ENCODE data around the gene XPR1.

XPR1 gene

DNA sequence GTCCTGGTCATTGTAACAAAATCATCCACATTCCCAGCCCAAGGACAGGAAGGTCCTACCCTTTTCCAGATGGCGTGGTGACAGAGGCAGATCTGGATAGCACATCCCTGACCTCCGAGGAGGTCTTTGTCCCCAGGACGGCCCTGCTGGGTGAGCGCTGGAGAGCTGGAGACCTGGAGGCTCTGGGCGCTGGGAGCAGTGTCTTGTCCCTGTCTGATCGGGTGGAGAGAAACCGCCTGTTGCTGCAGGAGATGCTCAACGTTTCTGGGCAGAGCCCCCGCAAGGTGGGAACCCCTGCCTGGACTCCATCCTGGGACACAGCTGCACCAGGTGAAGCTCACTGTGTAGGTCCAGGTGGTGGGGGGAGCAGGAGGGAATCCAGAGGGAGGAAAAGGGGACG is 284.9 kb downstream of the XPR1 start:
- Histone ChIP-seq H3K27me3 (ENCODE audit: insufficient read depth, low read depth, severe bottlenecking) (no peaks in the 10 kb centered on the region), H3K4me3 (ENCODE audit: low read depth, low read length) (no peak overlapping the region), H3K36me3 (no peaks in the 10 kb centered on the region), H3K9me3 (ENCODE audit: severe bottlenecking) (no peaks in the 10 kb centered on the region), H3K27ac (no peak overlapping the region)
- TF ChIP-seq, protein P1, sequence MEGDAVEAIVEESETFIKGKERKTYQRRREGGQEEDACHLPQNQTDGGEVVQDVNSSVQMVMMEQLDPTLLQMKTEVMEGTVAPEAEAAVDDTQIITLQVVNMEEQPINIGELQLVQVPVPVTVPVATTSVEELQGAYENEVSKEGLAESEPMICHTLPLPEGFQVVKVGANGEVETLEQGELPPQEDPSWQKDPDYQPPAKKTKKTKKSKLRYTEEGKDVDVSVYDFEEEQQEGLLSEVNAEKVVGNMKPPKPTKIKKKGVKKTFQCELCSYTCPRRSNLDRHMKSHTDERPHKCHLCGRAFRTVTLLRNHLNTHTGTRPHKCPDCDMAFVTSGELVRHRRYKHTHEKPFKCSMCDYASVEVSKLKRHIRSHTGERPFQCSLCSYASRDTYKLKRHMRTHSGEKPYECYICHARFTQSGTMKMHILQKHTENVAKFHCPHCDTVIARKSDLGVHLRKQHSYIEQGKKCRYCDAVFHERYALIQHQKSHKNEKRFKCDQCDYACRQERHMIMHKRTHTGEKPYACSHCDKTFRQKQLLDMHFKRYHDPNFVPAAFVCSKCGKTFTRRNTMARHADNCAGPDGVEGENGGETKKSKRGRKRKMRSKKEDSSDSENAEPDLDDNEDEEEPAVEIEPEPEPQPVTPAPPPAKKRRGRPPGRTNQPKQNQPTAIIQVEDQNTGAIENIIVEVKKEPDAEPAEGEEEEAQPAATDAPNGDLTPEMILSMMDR (IDR thresholded peaks at IDR 0.05; ENCODE audit: low read depth, low read length) = no peak
- DNase-seq = no peak

DNA sequence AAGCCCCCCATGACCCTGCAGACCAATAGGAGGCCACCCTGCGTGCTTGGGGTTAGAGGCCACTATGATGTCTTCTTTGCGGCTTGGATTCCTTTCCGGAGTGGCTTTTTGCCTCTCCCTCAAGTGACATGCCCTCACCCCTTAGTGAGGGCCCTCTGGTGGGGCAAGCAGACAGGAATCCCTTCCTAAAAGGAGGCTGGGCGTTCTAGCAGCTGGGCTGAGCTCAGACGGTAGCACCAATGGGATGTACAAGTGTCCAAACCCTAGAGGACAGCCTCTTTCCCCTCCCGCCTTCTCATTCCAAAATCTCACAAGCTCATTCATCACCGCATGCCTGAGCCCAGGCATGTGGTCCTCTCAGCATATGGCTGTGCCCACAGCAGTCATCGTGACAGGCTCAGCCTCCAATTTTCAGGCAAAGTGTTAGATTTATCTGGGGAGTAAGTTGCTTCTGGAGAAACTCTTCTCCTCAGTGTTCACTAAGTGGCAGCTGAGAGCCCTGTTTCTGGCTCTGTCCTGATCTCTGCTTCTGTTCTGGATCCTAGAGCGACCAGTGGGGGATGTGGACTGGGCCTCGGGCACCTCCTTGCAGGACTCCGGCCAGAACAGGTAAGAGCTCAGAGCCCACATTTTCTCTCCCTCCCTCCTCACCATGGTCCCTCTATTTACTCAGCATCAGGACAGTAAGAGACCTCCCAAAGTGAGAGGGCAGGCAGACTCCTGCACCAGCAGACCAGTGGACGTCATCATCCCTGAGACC is 285.7 kb downstream of the XPR1 start:
- H3K4me3 ChIP-seq (ENCODE audit: low read depth, low read length) = no peak overlapping the region

DNA sequence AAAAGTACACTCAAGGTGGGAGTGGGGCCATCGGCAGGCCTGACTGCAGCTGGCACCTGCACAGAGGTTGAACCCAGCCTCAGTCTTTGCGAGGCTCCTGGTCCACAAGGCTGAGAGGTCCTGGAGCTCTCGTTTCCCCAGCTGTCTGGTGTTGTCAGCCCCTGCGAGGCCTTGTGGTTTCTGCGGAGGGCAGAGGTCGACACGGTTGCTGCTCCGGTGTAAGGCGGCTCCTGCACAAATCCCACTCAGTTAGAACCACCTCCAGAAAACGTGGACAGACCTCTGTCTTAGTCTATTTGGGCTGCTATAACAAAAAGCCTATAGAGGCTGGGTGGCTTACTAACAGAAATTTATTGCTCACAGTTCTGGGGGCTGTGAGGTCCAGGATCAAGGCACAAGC is 286.7 kb downstream of the XPR1 start:
- Histone ChIP-seq H3K27me3 (ENCODE audit: insufficient read depth, low read depth, severe bottlenecking) (no peaks in the 10 kb centered on the region), H3K9me3 (ENCODE audit: severe bottlenecking) (no peaks in the 10 kb centered on the region), H3K36me3 (no peaks in the 10 kb centered on the region), H3K27ac (no peak overlapping the region), H3K4me3 (ENCODE audit: low read depth, low read length) (no peak overlapping the region)
- DNase-seq = no peak
- TF ChIP-seq, protein P1 (IDR thresholded peaks at IDR 0.05; ENCODE audit: low read depth, low read length) = no peak

More for the DNA sequence above, 285.7 kb downstream of the XPR1 start:
- TF ChIP-seq, protein P1 (IDR thresholded peaks at IDR 0.05; ENCODE audit: low read depth, low read length) = no peak
- Histone ChIP-seq H3K36me3 (no peaks in the 10 kb centered on the region), H3K27ac (no peak overlapping the region), H3K9me3 (ENCODE audit: severe bottlenecking) (no peaks in the 10 kb centered on the region), H3K27me3 (ENCODE audit: insufficient read depth, low read depth, severe bottlenecking) (no peaks in the 10 kb centered on the region)
- no peak for DNase-seq

DNA sequence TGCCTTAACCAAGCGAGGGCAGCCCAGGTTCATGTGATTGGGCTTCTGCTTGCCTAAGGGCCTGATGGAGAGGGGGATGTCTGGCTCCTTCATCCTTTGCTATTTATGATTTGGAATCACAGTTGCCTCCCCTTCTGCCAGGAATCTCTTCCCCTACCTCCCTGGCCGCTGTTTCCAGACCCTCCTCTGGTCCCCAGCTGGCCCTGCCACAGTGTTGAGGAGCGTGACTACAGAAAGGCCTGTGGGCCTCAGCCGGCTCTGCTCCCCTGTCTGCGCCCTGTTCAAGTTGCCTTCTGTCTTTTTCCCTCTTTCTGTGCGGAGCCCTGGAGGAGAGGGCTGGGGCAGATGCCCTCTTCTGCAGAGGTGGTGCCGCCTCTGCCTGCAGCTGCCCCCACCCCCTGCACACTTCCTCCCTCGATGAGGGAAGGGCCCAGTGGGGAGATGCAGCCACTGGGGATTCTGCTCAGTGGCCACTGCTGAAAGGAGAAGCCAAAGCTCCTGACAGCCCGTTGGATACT is 287.4 kb downstream of the XPR1 start:
- no peaks in the 10 kb centered on the region for H3K36me3 ChIP-seq
- TF ChIP-seq, protein P1 (IDR thresholded peaks at IDR 0.05; ENCODE audit: low read depth, low read length) = no peak
- no peaks in the 10 kb centered on the region for H3K9me3 ChIP-seq (ENCODE audit: severe bottlenecking)
- no peak overlapping the region for H3K27ac ChIP-seq
- DNase-seq = no peak
- no peaks in the 10 kb centered on the region for H3K27me3 ChIP-seq (ENCODE audit: insufficient read depth, low read depth, severe bottlenecking)
- H3K4me3 ChIP-seq (ENCODE audit: low read depth, low read length) = no peak overlapping the region

DNA sequence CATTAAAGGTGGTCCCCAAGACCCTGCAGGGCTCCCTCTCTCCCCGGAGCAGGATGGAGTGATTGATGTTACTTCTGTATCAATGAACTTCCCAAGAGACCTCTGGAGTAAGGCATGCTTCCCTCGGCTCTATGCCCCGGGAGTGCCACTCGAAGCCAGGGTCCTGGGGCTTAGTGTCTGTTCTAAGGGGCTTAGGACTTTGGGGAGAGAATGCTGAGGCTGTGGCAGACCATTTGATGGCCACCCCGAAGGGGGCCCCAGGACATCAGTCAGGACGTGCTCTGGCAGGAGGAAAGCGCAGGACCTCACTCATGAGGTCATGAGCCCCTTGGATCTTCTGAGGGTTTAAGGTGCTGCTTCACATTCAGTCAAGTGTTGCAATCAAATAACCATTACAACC is 288.4 kb downstream of the XPR1 start:
- H3K27ac ChIP-seq = no peak overlapping the region
- no peaks in the 10 kb centered on the region for H3K9me3 ChIP-seq (ENCODE audit: severe bottlenecking)
- H3K27me3 ChIP-seq (ENCODE audit: insufficient read depth, low read depth, severe bottlenecking) = no peaks in the 10 kb centered on the region
- TF ChIP-seq, protein P1 (IDR thresholded peaks at IDR 0.05; ENCODE audit: low read depth, low read length) = no peak
- no peak for DNase-seq
- H3K4me3 ChIP-seq (ENCODE audit: low read depth, low read length) = no peak overlapping the region
- H3K36me3 ChIP-seq = no peaks in the 10 kb centered on the region
